ENCODE measurements around the gene CCDC97.
A peak's percentile ranks its signal among the peaks of the same experiment; 100 is the strongest.
"Not testable (repeated sequence)": the region's sequence is repeated elsewhere in the genome, so short reads cannot be mapped to it uniquely, and the experiment has no call there.

Gene CCDC97

DNA sequence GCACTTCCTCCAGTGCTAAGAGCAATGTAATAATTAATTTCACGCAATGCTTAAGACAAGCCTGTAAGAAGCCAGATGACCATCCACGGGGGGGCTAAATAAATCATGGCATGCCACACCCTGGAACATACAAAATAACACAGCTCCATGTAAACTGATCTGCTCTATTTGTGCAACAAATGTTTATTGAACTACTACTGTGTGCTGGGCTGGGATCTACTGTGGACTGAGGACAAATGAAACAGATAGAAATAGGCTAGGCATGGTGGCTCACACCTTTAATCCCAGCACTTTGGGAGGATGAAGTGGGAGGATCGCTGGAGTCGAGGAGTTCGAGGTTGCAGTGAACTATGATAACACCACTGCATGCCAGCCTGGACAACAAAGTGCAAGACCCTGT, 22.5 kb downstream of the CCDC97 start:
- H3K9me3 ChIP-seq (ENCODE audit: control insufficient read depth, low read depth, low read length): no peaks in the 10 kb centered on the region
- H3K36me3 ChIP-seq (ENCODE audit: control insufficient read depth, low read depth, low read length): no peaks in the 10 kb centered on the region
- peaks cover under 1% of the 10 kb centered on the region for H3K4me1 ChIP-seq (ENCODE audit: control insufficient read depth, low read depth, low read length)
- H3K27me3 ChIP-seq (ENCODE audit: control insufficient read depth, insufficient read depth, low read length): peaks cover 15% of the 10 kb centered on the region
- H3K27ac ChIP-seq (ENCODE audit: low read length): no peak overlapping the region
- H3K4me3 ChIP-seq (ENCODE audit: low read length): no peak overlapping the region
- H3K9ac ChIP-seq (ENCODE audit: low read length): no peak overlapping the region

DNA sequence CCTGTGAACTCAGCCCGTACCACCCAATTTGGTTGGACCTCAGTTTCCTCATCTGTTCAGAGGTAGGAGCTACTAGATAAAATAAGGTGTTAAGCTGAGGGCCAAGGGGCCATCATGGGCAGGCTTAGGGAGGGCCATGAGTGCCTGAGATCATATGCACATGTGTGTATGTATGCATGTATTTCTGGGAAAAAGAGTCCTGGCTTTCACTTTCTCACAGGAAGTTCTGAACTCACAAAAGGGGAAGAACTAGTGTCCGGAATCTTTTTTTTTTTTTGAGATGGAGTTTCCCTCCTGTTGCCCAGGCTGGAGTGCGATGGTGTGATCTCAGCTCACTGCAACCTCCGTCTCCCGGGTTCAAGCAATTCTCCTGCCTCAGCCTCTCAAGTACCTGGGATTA, 24.8 kb downstream of the CCDC97 start:
- no peak overlapping the region for H3K27ac ChIP-seq (ENCODE audit: low read length)
- no peaks in the 10 kb centered on the region for H3K4me1 ChIP-seq (ENCODE audit: control insufficient read depth, low read depth, low read length)
- no peaks in the 10 kb centered on the region for H3K9me3 ChIP-seq (ENCODE audit: control insufficient read depth, low read depth, low read length)
- no peak overlapping the region for H3K9ac ChIP-seq (ENCODE audit: low read length)
- no peak overlapping the region for H3K4me3 ChIP-seq (ENCODE audit: low read length)
- H3K27me3 ChIP-seq (ENCODE audit: control insufficient read depth, insufficient read depth, low read length): peaks cover 15% of the 10 kb centered on the region
- H3K36me3 ChIP-seq (ENCODE audit: control insufficient read depth, low read depth, low read length): no peaks in the 10 kb centered on the region

DNA sequence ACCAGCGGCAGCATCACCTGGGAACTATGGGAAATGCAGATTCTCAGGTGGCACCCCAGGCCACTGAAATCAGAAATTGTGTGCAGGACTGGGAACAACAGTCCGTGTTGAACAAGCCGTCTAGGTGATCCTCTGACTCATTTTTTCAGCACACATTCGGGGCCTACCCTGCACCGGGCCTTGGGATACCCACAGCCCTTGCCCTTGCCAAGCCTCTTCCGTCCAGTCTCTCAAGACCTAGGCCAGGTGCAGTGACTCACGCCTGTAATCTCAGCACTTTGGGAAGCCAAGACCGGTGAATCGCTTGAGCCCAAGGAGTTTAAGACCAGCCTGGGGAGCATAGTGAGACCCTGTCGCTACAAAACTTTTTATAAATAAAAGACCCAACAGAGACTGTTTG, 25.5 kb downstream of the CCDC97 start:
- H3K36me3 ChIP-seq (ENCODE audit: control insufficient read depth, low read depth, low read length): no peaks in the 10 kb centered on the region
- no peak overlapping the region for H3K27ac ChIP-seq (ENCODE audit: low read length)
- no peak overlapping the region for H3K9ac ChIP-seq (ENCODE audit: low read length)

DNA sequence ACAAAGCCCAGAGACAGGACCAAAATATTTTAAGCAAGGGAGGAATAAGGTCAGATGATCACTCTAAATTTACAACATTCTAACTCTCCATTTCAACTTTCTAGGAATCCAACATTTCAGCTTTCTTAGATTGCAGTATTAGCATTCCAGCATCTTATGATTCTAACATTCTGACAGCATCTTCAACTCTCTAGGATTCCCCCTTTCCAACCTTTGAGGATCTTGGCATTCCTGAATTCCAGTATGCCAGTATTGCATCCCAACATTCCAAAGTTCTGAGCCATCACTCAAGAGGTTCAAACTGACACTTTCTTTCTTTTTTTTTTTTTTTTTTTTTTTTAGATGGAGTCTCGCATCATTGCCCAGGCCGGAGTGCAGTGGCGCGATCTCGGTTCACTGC, 30.0 kb downstream of the CCDC97 start:
- no peaks in the 10 kb centered on the region for H3K27me3 ChIP-seq (ENCODE audit: control insufficient read depth, insufficient read depth, low read length)
- H3K9ac ChIP-seq (ENCODE audit: low read length): no peak overlapping the region
- no peaks in the 10 kb centered on the region for H3K9me3 ChIP-seq (ENCODE audit: control insufficient read depth, low read depth, low read length)
- no peaks in the 10 kb centered on the region for H3K4me1 ChIP-seq (ENCODE audit: control insufficient read depth, low read depth, low read length)
- H3K27ac ChIP-seq (ENCODE audit: low read length): no peak overlapping the region
- no peaks in the 10 kb centered on the region for H3K36me3 ChIP-seq (ENCODE audit: control insufficient read depth, low read depth, low read length)
- H3K4me3 ChIP-seq (ENCODE audit: low read length): no peak overlapping the region

More for the DNA sequence above, 25.5 kb downstream of the CCDC97 start:
- Histone ChIP-seq H3K27me3 (ENCODE audit: control insufficient read depth, insufficient read depth, low read length) (peaks cover 15% of the 10 kb centered on the region), H3K4me3 (ENCODE audit: low read length) (no peak overlapping the region), H3K4me1 (ENCODE audit: control insufficient read depth, low read depth, low read length) (no peaks in the 10 kb centered on the region), H3K9me3 (ENCODE audit: control insufficient read depth, low read depth, low read length) (no peaks in the 10 kb centered on the region)

DNA sequence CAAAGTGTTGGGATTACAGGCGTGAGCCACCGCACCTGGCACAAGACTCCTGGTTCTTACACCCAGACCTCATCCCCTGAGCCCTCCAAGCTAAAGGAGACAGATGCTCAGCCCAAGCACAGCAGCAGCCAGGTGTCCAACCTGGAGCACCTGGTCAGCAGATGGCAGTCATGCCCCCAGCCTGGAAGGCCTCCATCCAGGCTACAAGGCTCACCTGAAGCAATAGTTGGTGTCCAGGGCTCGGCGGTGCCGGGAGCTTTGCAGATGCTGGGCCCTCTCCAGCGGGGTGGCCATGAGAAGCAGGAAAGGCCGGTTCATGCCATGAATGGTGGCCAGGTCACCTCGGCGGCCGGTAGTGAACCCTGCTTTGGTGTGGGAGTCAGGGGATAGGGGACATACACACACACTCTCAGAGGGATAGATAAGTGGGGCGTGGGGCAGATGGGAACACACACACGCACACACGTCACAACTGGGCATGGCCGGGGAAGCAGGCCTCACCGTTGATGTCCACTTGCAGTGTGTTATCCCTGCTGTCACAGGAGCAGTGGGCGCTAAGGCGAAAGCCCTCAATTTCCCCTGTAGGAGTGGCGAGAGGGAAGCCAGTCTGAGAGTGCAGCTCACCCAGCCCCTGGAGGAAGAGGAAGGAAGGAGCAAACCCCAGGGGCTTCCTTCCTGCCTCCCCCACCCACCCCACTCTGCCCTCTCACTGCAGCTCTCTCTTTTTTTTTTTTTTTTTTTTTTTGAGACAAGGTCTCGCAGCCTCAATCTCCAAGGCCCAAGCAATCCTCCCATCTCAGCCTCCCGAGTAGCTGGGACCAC, 31.9 kb downstream of the CCDC97 start:
- Histone ChIP-seq H3K4me3 (ENCODE audit: low read length) (no peak overlapping the region), H3K27me3 (ENCODE audit: control insufficient read depth, insufficient read depth, low read length) (no peaks in the 10 kb centered on the region), H3K36me3 (ENCODE audit: control insufficient read depth, low read depth, low read length) (no peaks in the 10 kb centered on the region), H3K9me3 (ENCODE audit: control insufficient read depth, low read depth, low read length) (no peaks in the 10 kb centered on the region), H3K4me1 (ENCODE audit: control insufficient read depth, low read depth, low read length) (no peaks in the 10 kb centered on the region), H3K27ac (ENCODE audit: low read length) (no peak overlapping the region), H3K9ac (ENCODE audit: low read length) (no peak overlapping the region)

DNA sequence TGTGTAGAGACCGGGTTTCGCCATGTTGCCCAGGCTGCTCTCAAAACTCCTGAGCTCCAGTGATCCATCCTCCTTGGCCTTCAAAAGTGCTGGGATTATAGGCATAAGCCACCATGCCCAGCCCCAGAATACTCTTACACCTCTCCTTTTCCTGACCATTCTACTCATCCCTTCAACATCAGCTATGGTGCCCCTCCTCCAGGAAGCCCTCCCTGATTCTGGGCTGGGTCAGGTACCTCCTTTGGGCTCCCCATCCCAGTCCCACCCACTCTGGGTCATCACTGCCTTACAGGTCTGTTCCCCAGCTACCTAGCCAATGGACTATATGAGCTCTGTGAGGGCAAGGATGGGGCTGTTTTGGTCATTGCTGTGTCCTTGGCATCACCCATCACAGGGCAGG, 34.2 kb downstream of the CCDC97 start:
- Histone ChIP-seq H3K4me1 (ENCODE audit: control insufficient read depth, low read depth, low read length) (no peaks in the 10 kb centered on the region), H3K9me3 (ENCODE audit: control insufficient read depth, low read depth, low read length) (no peaks in the 10 kb centered on the region), H3K27ac (ENCODE audit: low read length) (no peak overlapping the region), H3K4me3 (ENCODE audit: low read length) (no peak overlapping the region), H3K36me3 (ENCODE audit: control insufficient read depth, low read depth, low read length) (no peaks in the 10 kb centered on the region), H3K9ac (ENCODE audit: low read length) (no peak overlapping the region), H3K27me3 (ENCODE audit: control insufficient read depth, insufficient read depth, low read length) (no peaks in the 10 kb centered on the region)

DNA sequence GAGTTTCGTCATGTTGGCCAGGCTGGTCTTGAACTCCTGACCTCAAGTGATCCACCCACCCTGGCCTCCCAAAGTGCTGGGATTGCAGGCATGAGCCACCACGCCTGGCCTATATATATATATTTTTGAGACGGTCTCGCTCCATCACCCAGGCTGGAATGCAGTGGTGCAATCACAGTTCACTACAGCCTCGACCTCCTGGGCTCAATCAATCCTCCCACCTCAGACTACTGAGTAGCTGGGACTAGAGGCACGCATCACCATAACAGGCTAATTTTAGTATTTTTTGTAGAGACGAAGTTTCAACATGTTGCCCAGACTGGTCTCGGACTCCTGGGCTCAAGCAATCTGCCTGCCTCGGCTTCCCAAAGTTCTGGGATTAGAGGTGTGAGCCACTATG, 36.9 kb downstream of the CCDC97 start:
- H3K27ac ChIP-seq (ENCODE audit: low read length): not testable (repeated sequence)

DNA sequence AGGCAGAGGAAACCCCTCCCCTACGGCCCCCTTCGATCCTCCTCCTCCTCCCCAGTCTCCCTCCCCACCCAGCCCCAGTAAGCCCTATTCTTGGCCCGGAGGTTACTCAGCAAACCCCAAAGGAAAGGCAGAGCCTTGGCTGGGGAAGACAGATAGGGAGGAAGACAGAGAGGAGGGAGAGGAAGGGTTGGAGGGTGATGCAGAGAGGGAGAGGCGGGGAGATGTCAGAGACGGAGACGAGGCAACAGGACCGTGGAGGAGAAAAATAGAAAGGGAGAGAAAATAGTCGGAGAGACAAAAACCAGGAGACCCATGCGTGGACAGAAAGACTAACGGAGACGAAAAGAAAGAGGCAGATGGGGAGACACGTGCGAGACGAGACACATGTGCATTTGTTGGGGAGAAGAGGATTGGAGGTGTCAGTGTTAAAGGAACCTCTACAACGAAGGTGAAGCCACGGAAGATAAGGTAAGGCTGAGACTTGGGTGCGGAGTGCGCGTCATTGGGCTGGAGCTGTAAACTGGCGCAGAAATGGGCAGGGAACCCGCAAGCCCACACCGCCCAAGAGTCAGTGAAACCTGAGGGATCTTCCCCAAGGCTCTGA, 40.9 kb downstream of the CCDC97 start:
- peaks cover 6% of the 10 kb centered on the region for H3K4me1 ChIP-seq (ENCODE audit: control insufficient read depth, low read depth, low read length)
- H3K4me3 ChIP-seq (ENCODE audit: low read length): peak overlapping the region; percentile 67
- H3K9ac ChIP-seq (ENCODE audit: low read length): peak overlapping the region; percentile 32
- no peaks in the 10 kb centered on the region for H3K36me3 ChIP-seq (ENCODE audit: control insufficient read depth, low read depth, low read length)
- no peaks in the 10 kb centered on the region for H3K9me3 ChIP-seq (ENCODE audit: control insufficient read depth, low read depth, low read length)
- H3K27me3 ChIP-seq (ENCODE audit: control insufficient read depth, insufficient read depth, low read length): peaks cover 46% of the 10 kb centered on the region
- no peak overlapping the region for H3K27ac ChIP-seq (ENCODE audit: low read length)

More for the DNA sequence above, 36.9 kb downstream of the CCDC97 start:
- not testable (repeated sequence) for H3K36me3 ChIP-seq (ENCODE audit: control insufficient read depth, low read depth, low read length); H3K9ac ChIP-seq (ENCODE audit: low read length); H3K4me1 ChIP-seq (ENCODE audit: control insufficient read depth, low read depth, low read length); H3K4me3 ChIP-seq (ENCODE audit: low read length); H3K9me3 ChIP-seq (ENCODE audit: control insufficient read depth, low read depth, low read length)
- H3K27me3 ChIP-seq (ENCODE audit: control insufficient read depth, insufficient read depth, low read length): peaks cover 25% of the 10 kb centered on the region

DNA sequence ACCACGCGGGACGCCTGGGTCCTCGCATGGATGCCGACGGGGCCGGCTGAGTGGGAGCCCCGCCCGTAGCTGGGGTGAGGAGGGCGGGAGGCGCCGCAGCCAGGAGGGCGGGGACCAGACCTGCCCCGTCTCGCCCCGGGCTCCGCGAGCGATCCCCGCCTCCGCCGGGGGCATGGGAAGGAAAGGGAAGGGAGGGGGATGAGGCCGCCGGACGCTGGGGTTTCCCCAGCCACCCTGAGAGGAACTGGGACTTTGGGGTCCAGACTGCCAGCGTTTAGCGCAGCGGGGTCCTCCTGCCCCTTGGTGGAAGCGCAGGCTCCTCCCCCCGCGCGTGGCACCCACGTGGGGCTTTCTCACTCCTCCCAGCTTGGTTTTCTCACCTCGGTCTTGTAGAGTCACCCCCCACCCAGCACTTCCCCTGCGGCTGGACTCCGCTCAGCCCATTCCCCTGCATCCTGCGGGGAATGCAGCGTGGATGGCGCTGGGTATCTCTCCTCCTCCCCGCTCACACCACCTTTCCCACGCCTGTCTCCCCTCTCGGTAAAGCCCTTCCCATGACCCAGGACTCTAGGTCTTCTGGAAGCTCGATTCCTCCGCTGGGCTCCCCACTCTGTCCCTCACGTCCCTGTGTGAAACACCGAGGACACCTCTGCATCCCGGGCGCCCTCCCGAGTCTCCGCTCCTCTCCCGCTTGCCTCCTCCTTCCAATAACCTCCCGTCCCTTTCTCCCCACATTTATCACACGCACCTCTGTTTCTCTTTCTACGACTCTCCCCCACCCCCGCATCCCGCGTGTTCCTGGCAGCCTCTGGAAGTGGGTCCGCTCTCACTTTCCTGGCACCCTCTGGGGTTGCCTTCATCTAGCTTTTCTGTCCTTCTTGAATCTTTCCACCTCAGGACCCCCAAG, 41.6 kb downstream of the CCDC97 start:
- Histone ChIP-seq H3K9me3 (ENCODE audit: control insufficient read depth, low read depth, low read length) (no peaks in the 10 kb centered on the region), H3K4me1 (ENCODE audit: control insufficient read depth, low read depth, low read length) (peaks cover 6% of the 10 kb centered on the region), H3K27ac (ENCODE audit: low read length) (no peak overlapping the region), H3K4me3 (ENCODE audit: low read length) (peak overlapping the region; percentile 67), H3K36me3 (ENCODE audit: control insufficient read depth, low read depth, low read length) (no peaks in the 10 kb centered on the region), H3K9ac (ENCODE audit: low read length) (peak overlapping the region; percentile 32), H3K27me3 (ENCODE audit: control insufficient read depth, insufficient read depth, low read length) (peaks cover 46% of the 10 kb centered on the region)

DNA sequence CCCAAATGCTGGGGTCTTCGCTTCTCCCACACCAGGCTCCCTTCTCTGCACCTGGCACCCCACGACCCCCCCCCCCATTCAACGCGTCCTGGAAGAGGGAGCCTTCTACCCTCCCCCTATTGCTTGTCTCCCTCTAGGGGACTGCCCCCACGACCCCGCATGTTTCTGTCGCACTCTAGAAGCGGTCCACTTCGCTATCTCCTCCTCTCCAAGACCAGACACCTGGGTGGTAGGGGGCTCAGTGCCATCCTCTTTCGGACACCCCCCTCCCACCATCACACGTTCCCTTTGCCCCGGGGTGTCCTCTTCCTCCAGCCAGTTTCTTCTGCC, 42.3 kb downstream of the CCDC97 start:
- no peaks in the 10 kb centered on the region for H3K36me3 ChIP-seq (ENCODE audit: control insufficient read depth, low read depth, low read length)
- H3K27me3 ChIP-seq (ENCODE audit: control insufficient read depth, insufficient read depth, low read length): peaks cover 46% of the 10 kb centered on the region
- no peaks in the 10 kb centered on the region for H3K9me3 ChIP-seq (ENCODE audit: control insufficient read depth, low read depth, low read length)
- H3K4me1 ChIP-seq (ENCODE audit: control insufficient read depth, low read depth, low read length): peaks cover 6% of the 10 kb centered on the region
- peak overlapping the region; percentile 17 for H3K9ac ChIP-seq (ENCODE audit: low read length)
- peak overlapping the region; percentile 67 for H3K4me3 ChIP-seq (ENCODE audit: low read length)
- no peak overlapping the region for H3K27ac ChIP-seq (ENCODE audit: low read length)

DNA sequence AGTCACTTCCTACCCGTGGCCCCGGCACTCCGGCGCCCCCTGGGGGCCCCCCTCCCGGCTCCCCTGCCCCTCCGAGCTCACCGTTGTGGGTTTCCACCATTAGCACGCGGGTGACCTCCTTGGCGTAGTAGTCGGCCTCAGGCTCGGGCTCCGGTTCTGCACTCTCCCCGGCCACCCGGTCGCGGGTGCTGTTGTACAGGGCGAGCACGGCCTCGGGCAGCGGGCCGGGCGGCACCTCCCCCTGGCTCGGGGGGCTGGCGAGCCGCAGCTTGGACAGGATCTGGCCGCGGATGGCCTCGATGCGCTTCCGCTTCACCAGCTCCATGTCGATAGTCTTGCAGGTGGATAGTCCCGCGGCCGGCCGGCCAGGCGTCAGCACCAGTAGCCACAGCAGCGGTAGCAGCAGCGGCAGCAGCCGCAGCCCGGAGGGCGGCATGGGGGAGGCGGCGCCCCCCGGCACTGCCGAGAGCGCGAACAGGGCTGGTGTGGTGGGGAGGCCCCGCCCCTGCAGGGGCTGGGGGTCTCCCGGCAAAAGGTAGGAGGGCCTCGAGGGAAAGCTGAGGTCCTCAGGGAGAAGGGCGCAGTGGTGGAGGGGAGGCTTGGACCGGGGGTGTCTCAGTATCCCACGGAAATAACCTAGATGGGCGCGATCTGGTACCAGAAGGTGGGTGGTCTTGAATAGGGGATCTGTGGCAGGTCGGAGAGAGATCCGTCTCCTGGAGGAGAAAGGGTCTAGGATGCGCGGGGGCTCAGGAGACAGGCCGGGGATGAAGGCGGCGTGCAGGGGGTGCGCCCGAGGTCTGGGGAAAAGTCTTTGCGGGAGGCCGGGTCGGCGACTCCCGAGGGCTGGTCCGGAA, 42.9 kb downstream of the CCDC97 start:
- H3K36me3 ChIP-seq (ENCODE audit: control insufficient read depth, low read depth, low read length): no peaks in the 10 kb centered on the region
- H3K4me1 ChIP-seq (ENCODE audit: control insufficient read depth, low read depth, low read length): peaks cover 6% of the 10 kb centered on the region
- H3K27me3 ChIP-seq (ENCODE audit: control insufficient read depth, insufficient read depth, low read length): peaks cover 46% of the 10 kb centered on the region
- H3K27ac ChIP-seq (ENCODE audit: low read length): no peak overlapping the region
- H3K9ac ChIP-seq (ENCODE audit: low read length): peak overlapping the region; percentile 17
- peak overlapping the region; percentile 67 for H3K4me3 ChIP-seq (ENCODE audit: low read length)
- no peaks in the 10 kb centered on the region for H3K9me3 ChIP-seq (ENCODE audit: control insufficient read depth, low read depth, low read length)

Measured in iPS-18a (cell line).